K562 (cell line): ENCODE data around the gene GATA2. TPM values are rescaled to one million over a fixed set of nuclear protein-coding genes. Genes with fewer than 3 reads are reported as not detected.

Experiments
- ATAC-seq: fragments of 200-7000 bp; cut with Tn5 transposase; 3 replicates; pipeline ENCODE4 v1.9.1; 2020; ENCODE audit warnings: moderate library complexity
- BruUV-seq: library from RNA; stranded (reverse); fragments of 400-500 nt; replicated peaks from 2 replicates; lab custom pipeline; 2021; lab: Mats Ljungman, UMichigan
- CTCF ChIA-PET: fragments of 300-600 bp; formaldehyde crosslinking; extraction: SDS; loops from one replicate; lab custom pipeline; 2021; ENCODE audit warnings: low intra/inter-chr PET ratio; lab: Yijun Ruan, JAX
- POLR2A ChIA-PET: fragments of 300-600, 350-650 bp; sonication (Branson Sonifier 250); formaldehyde crosslinking; extraction: SDS; loops from one replicate; lab custom pipeline; 2021; ENCODE audit warnings: antibody characterized with exemption, inconsistent platforms; lab: Yijun Ruan, JAX
- DNase-seq, 4 experiments: peaks; one replicate each; pipeline versions ENCODE4 v3.0.0 to v3.0.0-alpha.2; 2011 to 2018; ENCODE audit warnings: low spot score in 3 of 4, mixed read lengths in 3 of 4; ENCODE audit errors: extremely low read depth in 1 of 4
- FAIRE-seq: peaks from 2 replicates; lab custom pipeline; 2011; peaks lifted over from hg19 to GRCh38; lab: Jason Lieb, UNC
- H2AFZ ChIP-seq: 2 replicates; pipeline ENCODE4 v1.6.0; 2011; ENCODE audit warnings: low read depth, low read length, control low read depth, inconsistent platforms
- H3K27ac ChIP-seq: fragments of 200-600 bp; 3 replicates; pipeline ENCODE4 v1.8.0; 2011; ENCODE audit warnings: low read depth, mild to moderate bottlenecking, control low read depth, inconsistent platforms, low read length, moderate library complexity, mixed read lengths; ENCODE audit errors: extremely low read depth
- H3K27me3 ChIP-seq, 2 experiments: fragments of 300-600 bp in 1 of 2; 2 replicates in 1 of 2; 3 replicates in 1 of 2; pipeline versions ENCODE4 v1.6.0 to v1.8.0; 2011; ENCODE audit warnings: inconsistent platforms in 2 of 2, low read length in 2 of 2, mild to moderate bottlenecking in 1 of 2, mixed read lengths in 1 of 2, moderate library complexity in 1 of 2; ENCODE audit not compliant: control insufficient read depth in 2 of 2, insufficient read depth in 2 of 2
- H3K36me3 ChIP-seq: fragments of 300-600 bp; 3 replicates; pipeline ENCODE4 v1.8.0; 2011; ENCODE audit warnings: mild to moderate bottlenecking, low read length, inconsistent platforms; ENCODE audit not compliant: control insufficient read depth, insufficient read depth
- H3K4me1 ChIP-seq, 2 experiments: fragments of 200-600 bp in 1 of 2; replicated peaks in 1 of 2; 2 replicates in 1 of 2; 3 replicates in 1 of 2; pipeline versions ENCODE4 v1.5.1 to v1.8.0; 2011; ENCODE audit warnings: inconsistent platforms in 2 of 2, low read length in 2 of 2, mild to moderate bottlenecking in 1 of 2, mixed read lengths in 1 of 2, moderate library complexity in 1 of 2; ENCODE audit not compliant: control insufficient read depth in 2 of 2, insufficient read depth in 2 of 2
- H3K4me2 ChIP-seq: 2 replicates; pipeline ENCODE4 v1.6.1; 2011; ENCODE audit warnings: low read length, control low read depth, inconsistent platforms, mixed read lengths; ENCODE audit not compliant: insufficient read depth
- H3K4me3 ChIP-seq: fragments of 200-600 bp; sonication (generic), shearing (Covaris generic); 2 replicates; pipeline ENCODE4 v1.5.1; 2016; ENCODE audit warnings: control low read depth, inconsistent platforms
- H3K79me2 ChIP-seq: fragments of 200-600 bp; 3 replicates; pipeline ENCODE4 v1.8.0; 2011; ENCODE audit warnings: low read length, inconsistent platforms; ENCODE audit not compliant: control insufficient read depth, insufficient read depth
- H3K9ac ChIP-seq, 2 experiments: 2 replicates each; pipeline versions ENCODE4 v1.6.0 to v1.6.1; 2011; ENCODE audit warnings: low read depth in 2 of 2, low read length in 2 of 2, control low read depth in 1 of 2, inconsistent platforms in 1 of 2, mild to moderate bottlenecking in 1 of 2, mixed read lengths in 1 of 2; ENCODE audit not compliant: insufficient read depth in 1 of 2
- H3K9me1 ChIP-seq: one replicate; pipeline ENCODE4 v1.6.0; 2011; ENCODE audit warnings: inconsistent platforms, mild to moderate bottlenecking, low read length, moderate library complexity; ENCODE audit not compliant: control insufficient read depth, insufficient read depth
- H3K9me3 ChIP-seq: replicated peaks from 2 replicates; pipeline ENCODE4 v1.5.1; 2011; ENCODE audit warnings: low read depth, low read length, inconsistent platforms; ENCODE audit not compliant: control insufficient read depth, insufficient read depth
- H4K20me1 ChIP-seq: replicated peaks from 2 replicates; pipeline ENCODE4 v1.6.1; 2011; ENCODE audit warnings: low read length, inconsistent platforms, mixed read lengths; ENCODE audit not compliant: control insufficient read depth, insufficient read depth
- JUN ChIP-seq, 2 experiments: sonication (generic) in 1 of 2; formaldehyde crosslinking in 1 of 2; IDR thresholded peaks; 2 replicates each; pipeline versions ENCODE4 v1.6.1 to v1.8.0; 2012 to 2022; ENCODE audit warnings: borderline replicate concordance in 2 of 2, mild to moderate bottlenecking in 2 of 2, improper control_type of control experiment in 1 of 2, low read depth in 1 of 2, low read length in 1 of 2, missing genetic modification reagents in 1 of 2
- PCBP2 ChIP-seq: fragments of 200-400 bp; formaldehyde crosslinking; IDR thresholded peaks from 2 replicates; pipeline ENCODE4 v1.6.1; 2018; ENCODE audit warnings: low read length, low read depth, mild to moderate bottlenecking, moderate library complexity; ENCODE audit not compliant: poor library complexity, severe bottlenecking
- POLR2AphosphoS2 ChIP-seq: IDR thresholded peaks from 2 replicates; pipeline ENCODE4 v1.6.1; 2012; ENCODE audit warnings: low read length, improper control_type of control experiment
- POLR2G ChIP-seq: fragments of 200-400 bp; formaldehyde crosslinking; IDR thresholded peaks from 2 replicates; pipeline ENCODE4 v1.6.1; 2017; ENCODE audit warnings: low read depth, mild to moderate bottlenecking, antibody characterized with exemption, low read length, moderate library complexity
- SUPT5H ChIP-seq: fragments of 450-650 bp; IDR thresholded peaks from 2 replicates; pipeline ENCODE4 v1.6.1; 2016
- ZFX ChIP-seq: sonication (generic); formaldehyde crosslinking; IDR thresholded peaks from 2 replicates; pipeline ENCODE4 v1.8.0; 2022; ENCODE audit warnings: mild to moderate bottlenecking, missing genetic modification reagents, moderate library complexity
- ZNF740 ChIP-seq, 3 experiments: fragments of 200-800 bp in 1 of 3; sonication (Bioruptor generic) in 1 of 3; sonication (generic) in 1 of 3; formaldehyde crosslinking in 1 of 3; IDR thresholded peaks; 2 replicates each; pipeline versions ENCODE4 v1.6.1 to v1.8.0; 2016 to 2022; ENCODE audit warnings: mild to moderate bottlenecking in 2 of 3, missing compliant biosample characterization in 2 of 3, missing genetic modification characterization in 2 of 3, missing genetic modification reagents in 1 of 3
- ZNF75A ChIP-seq: fragments of 450-650 bp; formaldehyde crosslinking; IDR thresholded peaks from 2 replicates; pipeline ENCODE4 v1.4.0; 2020; ENCODE audit warnings: mild to moderate bottlenecking
- ZNF764 ChIP-seq: fragments of 250-450 bp; sonication (Bioruptor Pico); IDR thresholded peaks from 2 replicates; pipeline ENCODE4 v1.4.0; 2020; ENCODE audit warnings: low read depth, mild to moderate bottlenecking, moderate library complexity
- WGBS: fragments of 100-300 bp; shearing (Covaris generic); methylation state at CpG from one replicate; pipeline ENCODE4 v1.1.6; 2016; ENCODE audit warnings: low coverage, mixed read lengths; ENCODE audit not compliant: insufficient coverage; ENCODE audit errors: missing lambda C conversion rate; 5-methylcytosine and 5-hydroxymethylcytosine counted together
- in situ Hi-C: fragments of 300-500 bp; cut with MboI; formaldehyde crosslinking; loops from 4 replicates; pipeline ENCODE4 v1.15.0; 2018; ENCODE audit warnings: inconsistent platforms, mixed read lengths
- intact Hi-C: fragments of 100-400 bp; cut with micrococcal nuclease; formaldehyde crosslinking; loops from 2 replicates; pipeline ENCODE4 v1.14.2; 2022
- polyA plus RNA-seq, 8 experiments: library from polyadenylated mRNA; depleted of rRNA in 4 of 8; stranded (reverse) in 5 of 8; unstranded in 3 of 8; fragments of >200 nt; fragmentation: Nextera tagmentation in 2 of 8; fragmentation: Illumina TruSeq in 1 of 8; extraction: Ambion mirVana in 2 of 8; extraction: Trizol in 1 of 8; gene quantifications; 2 replicates each; pipeline versions ENCODE4 v1.2.1 to v1.2.3, GENCODE V29; 2011 to 2014; ENCODE audit warnings: inconsistent platforms in 1 of 8, missing spikeins in 1 of 8
- total RNA-seq, 7 experiments: library from RNA; depleted of rRNA in 6 of 7; stranded (reverse); fragments of >200 nt in 6 of 7; fragmentation: Illumina TruSeq in 2 of 7; extraction: Trizol in 2 of 7; gene quantifications; 2 replicates each; pipeline versions ENCODE4 v1.2.1 to v1.2.3, GENCODE V29; 2011 to 2021; ENCODE audit warnings: low replicate concordance in 1 of 7
- TF ChIP-seq, protein P1 (sequence below): fragments of 200-800 bp; sonication (Bioruptor generic); IDR thresholded peaks from 2 replicates; pipeline ENCODE4 v1.6.1; 2017; ENCODE audit warnings: missing genetic modification characterization, missing compliant biosample characterization
- TF ChIP-seq, protein P2 (sequence below): fragments of 250-450 bp; sonication (Bioruptor Pico); IDR thresholded peaks from 2 replicates; pipeline ENCODE4 v1.8.0; 2022; ENCODE audit warnings: inconsistent platforms

GATA2 gene
- total and polyA plus RNA-seq, 9 of the 15 experiments (the other 6 are each of a cell fraction or from before 2014, with no cell fraction given), result 8.5 to 218 (median 50.8) TPM

DNA sequence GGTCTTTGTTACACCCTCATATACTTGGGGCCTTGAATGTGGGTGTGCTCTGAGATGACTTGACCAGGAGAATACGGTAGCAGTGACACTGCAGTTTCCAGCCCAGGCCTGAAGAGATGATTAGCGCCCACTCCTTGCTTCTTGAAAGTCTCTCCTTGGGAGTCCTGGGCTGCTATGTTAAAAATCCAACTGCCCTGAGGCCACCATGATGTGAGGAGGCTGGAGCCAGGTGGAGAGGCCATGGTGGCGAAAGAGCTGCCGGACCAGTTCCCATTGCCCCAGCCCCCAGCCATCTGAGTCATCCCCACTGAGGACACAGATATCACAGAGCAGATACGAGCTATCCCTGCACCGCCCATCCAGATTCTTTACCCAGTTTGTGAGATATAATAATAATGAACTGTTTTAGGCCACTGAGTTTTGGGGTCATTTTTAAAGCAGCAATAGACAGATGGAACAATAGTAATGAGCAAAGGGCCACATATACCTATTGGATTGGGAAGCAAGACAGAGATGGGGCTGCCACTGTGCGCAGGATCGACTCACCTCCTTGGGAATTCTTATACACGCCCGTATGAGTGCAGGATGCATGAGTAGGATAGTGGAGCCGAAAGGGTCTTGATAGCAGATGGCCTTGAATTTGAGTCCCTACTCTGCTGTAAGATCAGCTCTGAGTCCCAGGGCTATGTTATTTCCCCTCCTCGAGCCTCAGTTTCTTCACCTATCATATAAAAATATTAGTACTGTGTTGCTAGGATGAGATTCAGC lies 12.1 kb upstream of the GATA2 start (continued):
- TF ChIP-seq, protein P1, sequence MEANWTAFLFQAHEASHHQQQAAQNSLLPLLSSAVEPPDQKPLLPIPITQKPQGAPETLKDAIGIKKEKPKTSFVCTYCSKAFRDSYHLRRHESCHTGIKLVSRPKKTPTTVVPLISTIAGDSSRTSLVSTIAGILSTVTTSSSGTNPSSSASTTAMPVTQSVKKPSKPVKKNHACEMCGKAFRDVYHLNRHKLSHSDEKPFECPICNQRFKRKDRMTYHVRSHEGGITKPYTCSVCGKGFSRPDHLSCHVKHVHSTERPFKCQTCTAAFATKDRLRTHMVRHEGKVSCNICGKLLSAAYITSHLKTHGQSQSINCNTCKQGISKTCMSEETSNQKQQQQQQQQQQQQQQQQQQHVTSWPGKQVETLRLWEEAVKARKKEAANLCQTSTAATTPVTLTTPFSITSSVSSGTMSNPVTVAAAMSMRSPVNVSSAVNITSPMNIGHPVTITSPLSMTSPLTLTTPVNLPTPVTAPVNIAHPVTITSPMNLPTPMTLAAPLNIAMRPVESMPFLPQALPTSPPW (CRISPR knock-in tag), result peak; percentile 21; the same call in 1 of the 2 replicates
- TF ChIP-seq JUN (IDR thresholded peaks at IDR 0.05; ENCODE audit: borderline replicate concordance, low read depth, low read length) (peak; percentile 72), JUN (CRISPR knock-in tag; IDR thresholded peaks at IDR 0.05; ENCODE audit: borderline replicate concordance) (no peak), ZFX (no peak), ZNF764 (CRISPR knock-in tag) (no peak)

DNA sequence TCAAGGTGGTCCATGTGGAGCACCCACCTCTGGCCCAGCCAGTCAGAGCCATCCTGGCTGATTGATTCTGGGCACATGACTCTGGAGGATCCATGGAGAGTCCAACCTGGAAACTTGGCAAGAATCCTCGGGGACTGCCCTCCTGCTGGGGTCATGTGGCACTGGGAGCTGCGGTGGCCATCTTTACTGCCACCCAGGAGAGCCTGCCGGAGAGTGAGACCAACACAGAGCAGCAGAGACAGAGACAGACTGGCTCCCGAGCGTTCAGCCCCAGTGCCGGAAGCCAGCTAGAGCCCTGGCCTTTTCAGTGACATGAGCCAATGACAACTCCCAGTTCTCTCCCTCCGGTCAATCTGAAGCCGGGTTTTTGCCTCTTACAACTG lies 11.5 kb upstream of the GATA2 start:
- H2AFZ ChIP-seq, result peak overlapping the region; percentile 76
- 0 out of 2 replicates have a peak, but pooled peaks have one; percentile 43 for TF ChIP-seq POLR2G
- no peak for TF ChIP-seq PCBP2
- TF ChIP-seq, protein P2, sequence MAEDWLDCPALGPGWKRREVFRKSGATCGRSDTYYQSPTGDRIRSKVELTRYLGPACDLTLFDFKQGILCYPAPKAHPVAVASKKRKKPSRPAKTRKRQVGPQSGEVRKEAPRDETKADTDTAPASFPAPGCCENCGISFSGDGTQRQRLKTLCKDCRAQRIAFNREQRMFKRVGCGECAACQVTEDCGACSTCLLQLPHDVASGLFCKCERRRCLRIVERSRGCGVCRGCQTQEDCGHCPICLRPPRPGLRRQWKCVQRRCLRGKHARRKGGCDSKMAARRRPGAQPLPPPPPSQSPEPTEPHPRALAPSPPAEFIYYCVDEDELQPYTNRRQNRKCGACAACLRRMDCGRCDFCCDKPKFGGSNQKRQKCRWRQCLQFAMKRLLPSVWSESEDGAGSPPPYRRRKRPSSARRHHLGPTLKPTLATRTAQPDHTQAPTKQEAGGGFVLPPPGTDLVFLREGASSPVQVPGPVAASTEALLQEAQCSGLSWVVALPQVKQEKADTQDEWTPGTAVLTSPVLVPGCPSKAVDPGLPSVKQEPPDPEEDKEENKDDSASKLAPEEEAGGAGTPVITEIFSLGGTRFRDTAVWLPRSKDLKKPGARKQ, result no peak
- TF ChIP-seq ZNF740 (CRISPR knock-in tag; IDR thresholded peaks at IDR 0.05), result no peak
- no peak for TF ChIP-seq ZNF740 (tag; IDR thresholded peaks at IDR 0.05)
- TF ChIP-seq SUPT5H, result 0 out of 2 replicates have a peak, but pooled peaks have one; percentile 27
- peak; percentile 57; the same call in 1 of the 2 replicates for TF ChIP-seq POLR2AphosphoS2
- no peak for TF ChIP-seq ZNF75A
- no peak for DNase-seq
- intact Hi-C loops (loop anchor here (5.0 kb wide), 1 partner anchor 43 kb away; no protein-coding TSS in a partner anchor), in situ Hi-C loops (no loop called here)
- ATAC-seq, result peak; percentile 40
- ChIA-PET POLR2A (interaction anchor here (0.7 to 2.2 kb wide), 3 partner anchors 14 to 116 kb away, joined by 3 to 6 read pairs (median 3); no protein-coding TSS in a partner anchor), CTCF (no interaction called here)
- WGBS, result 64% methylated on average over 7 of the region's 8 CpGs
- peaks cover 14 to 23% of the 10 kb centered on the region in 2 experiments; a peak in 4 of 5 replicates for H3K4me1 ChIP-seq
- BruUV-seq, result no TSS peak
- H3K27me3 ChIP-seq, result no peaks in the 10 kb centered on the region
- H3K4me2 ChIP-seq, result no peak overlapping the region
- H3K79me2 ChIP-seq, result peaks cover under 1% of the 10 kb centered on the region; the same call in 1 of the 3 replicates
- H3K27ac ChIP-seq, result peak overlapping the region; percentile 71
- H3K9me3 ChIP-seq, result peaks cover 6% of the 10 kb centered on the region
- peaks cover 5% of the 10 kb centered on the region for H3K9me1 ChIP-seq
- peak overlapping the region; percentile 13 to 77 for H3K9ac ChIP-seq
- no peak for FAIRE-seq
- H3K36me3 ChIP-seq, result peaks cover 4% of the 10 kb centered on the region; the same call in 1 of the 3 replicates
- H4K20me1 ChIP-seq, result no peaks in the 10 kb centered on the region
- H3K4me3 ChIP-seq, result no peak overlapping the region
